GM08714 (cell line): ENCODE measurements around the gene PLPPR1.
"Not testable (repeated sequence)": the region's sequence is repeated elsewhere in the genome, so short reads cannot be mapped to it uniquely, and the experiment has no call there.

Experiments
- H3K4me3 ChIP-seq: fragments of 200-500 bp; sonication (Bioruptor generic); 2 replicates; pipeline ENCODE4 v1.5.1; 2014; ENCODE audit warnings: mild to moderate bottlenecking, low read length, inconsistent platforms
- ZNF274 ChIP-seq: IDR thresholded peaks from 2 replicates; pipeline ENCODE4 v1.6.1; 2012; ENCODE audit warnings: mild to moderate bottlenecking, low read depth, low read length

The PLPPR1 gene

GRCh38 chr9:101121836-101122399 lies 93.4 kb downstream of the PLPPR1 start:
- H3K4me3 ChIP-seq: no peak overlapping the region
- TF ChIP-seq ZNF274: no peak

- TF ChIP-seq ZNF274: no peak
- no peak overlapping the region; the same call in 1 of the 2 replicates for H3K4me3 ChIP-seq
Observed at GRCh38 chr9:101126556-101126955, 98.0 kb downstream of the PLPPR1 start.

GRCh38 chr9:101127369-101127768 lies 98.8 kb downstream of the PLPPR1 start:
- H3K4me3 ChIP-seq: not testable (repeated sequence)

GRCh38 chr9:101128623-101129022 lies 100.1 kb downstream of the PLPPR1 start:
- no peak for TF ChIP-seq ZNF274
- H3K4me3 ChIP-seq: no peak overlapping the region

- H3K4me3 ChIP-seq: no peak overlapping the region
- TF ChIP-seq ZNF274: no peak
Observed at GRCh38 chr9:101130054-101130453, 101.5 kb downstream of the PLPPR1 start.

- no peak overlapping the region for H3K4me3 ChIP-seq
- no peak for TF ChIP-seq ZNF274
Observed at GRCh38 chr9:101131326-101131725, 102.8 kb downstream of the PLPPR1 start.

- no peak for TF ChIP-seq ZNF274
- H3K4me3 ChIP-seq: no peak overlapping the region
Observed at GRCh38 chr9:101132801-101133200, 104.3 kb downstream of the PLPPR1 start.

- no peak for TF ChIP-seq ZNF274
Observed at GRCh38 chr9:101138509-101138908, 110.0 kb downstream of the PLPPR1 start.

GRCh38 chr9:101139082-101139481 lies 110.6 kb downstream of the PLPPR1 start:
- no peak overlapping the region for H3K4me3 ChIP-seq
- no peak for TF ChIP-seq ZNF274

More at GRCh38 chr9:101138509-101138908, 110.0 kb downstream of the PLPPR1 start:
- no peak overlapping the region for H3K4me3 ChIP-seq

- TF ChIP-seq ZNF274: no peak
- no peak overlapping the region for H3K4me3 ChIP-seq
Observed at GRCh38 chr9:101140764-101141163, 112.2 kb downstream of the PLPPR1 start.

GRCh38 chr9:101146508-101146907 lies 118.0 kb downstream of the PLPPR1 start:
- no peak for TF ChIP-seq ZNF274
- no peak overlapping the region for H3K4me3 ChIP-seq

GRCh38 chr9:101148344-101148743 lies 119.8 kb downstream of the PLPPR1 start:
- TF ChIP-seq ZNF274: no peak
- no peak overlapping the region for H3K4me3 ChIP-seq

GRCh38 chr9:101158361-101158760 lies 129.8 kb downstream of the PLPPR1 start:
- TF ChIP-seq ZNF274: no peak
- no peak overlapping the region for H3K4me3 ChIP-seq

- no peak for TF ChIP-seq ZNF274
- H3K4me3 ChIP-seq: no peak overlapping the region
Observed at GRCh38 chr9:101162231-101162630, 133.7 kb downstream of the PLPPR1 start.

GRCh38 chr9:101165131-101165530 lies 136.6 kb downstream of the PLPPR1 start:
- TF ChIP-seq ZNF274: no peak
- H3K4me3 ChIP-seq: no peak overlapping the region

- H3K4me3 ChIP-seq: no peak overlapping the region
- TF ChIP-seq ZNF274: no peak
Observed at GRCh38 chr9:101167490-101168134, 139.1 kb downstream of the PLPPR1 start.

- no peak for TF ChIP-seq ZNF274
- no peak overlapping the region for H3K4me3 ChIP-seq
Observed at GRCh38 chr9:101172616-101173015, 144.1 kb downstream of the PLPPR1 start.
